Epidermal melanocyte (primary cell): ENCODE results near the gene CHRNG.

Source experiments
- DNase-seq: peaks from one replicate; pipeline ENCODE4 v3.0.0; 2011; ENCODE audit warnings: low spot score; ENCODE audit not compliant: insufficient read length

CHRNG gene

DNA sequence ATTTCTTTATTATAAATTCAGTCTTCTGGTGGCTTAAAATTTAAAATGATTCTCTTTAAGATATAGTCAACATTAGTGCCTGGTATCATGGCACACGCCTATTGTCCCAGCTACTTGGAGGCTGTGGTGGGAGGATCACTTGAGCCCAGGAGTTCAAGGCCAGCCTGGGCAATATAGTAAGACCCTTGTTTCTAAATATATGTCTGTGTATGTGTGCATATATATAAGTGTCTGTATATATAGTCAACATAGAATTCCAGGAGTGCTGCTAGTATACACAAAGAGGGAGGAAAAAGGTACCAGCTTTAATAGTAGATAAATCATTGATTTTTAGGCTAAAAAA is 35.9 kb downstream of the CHRNG start:
- no peak for DNase-seq

DNA sequence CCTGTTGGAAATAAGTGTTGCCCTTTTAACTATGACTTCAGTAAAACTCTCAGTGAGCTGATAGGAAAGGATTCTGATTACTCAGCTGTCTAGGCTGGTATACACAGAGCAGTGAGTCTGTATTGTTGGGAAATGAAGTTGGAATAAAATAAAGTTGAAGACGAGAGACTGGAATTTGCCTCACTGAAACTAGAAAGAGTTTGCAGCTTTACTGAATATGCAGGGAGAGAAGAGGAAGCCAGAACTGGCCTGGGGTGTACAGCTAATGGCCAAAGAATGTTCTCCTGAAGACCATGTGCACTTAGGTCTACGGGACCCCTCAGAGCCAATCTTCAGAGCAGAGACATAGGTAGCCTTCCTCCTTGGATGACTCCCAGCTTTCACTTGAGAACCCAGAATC is 37.5 kb downstream of the CHRNG start:
- no peak for DNase-seq

DNA sequence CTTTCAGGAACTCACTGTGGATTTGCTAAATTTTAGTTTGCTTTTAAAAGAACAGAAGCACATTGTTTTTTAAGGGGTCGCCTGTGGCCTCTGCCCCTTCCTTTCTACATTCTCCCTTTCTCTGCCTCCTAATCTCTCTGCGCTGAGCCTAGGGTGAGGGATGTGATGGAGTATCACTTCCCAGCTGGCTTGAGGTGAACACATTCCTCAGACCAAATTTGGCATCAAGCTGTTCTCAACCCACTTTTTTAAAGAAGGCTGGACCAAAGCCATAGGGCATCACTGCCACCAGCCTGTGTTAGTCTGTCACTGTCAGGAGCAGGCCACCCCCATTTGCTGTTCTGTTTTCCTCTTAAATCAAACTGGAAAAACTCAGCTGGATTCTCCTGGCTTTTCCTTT is 38.3 kb downstream of the CHRNG start:
- no peak for DNase-seq

DNA sequence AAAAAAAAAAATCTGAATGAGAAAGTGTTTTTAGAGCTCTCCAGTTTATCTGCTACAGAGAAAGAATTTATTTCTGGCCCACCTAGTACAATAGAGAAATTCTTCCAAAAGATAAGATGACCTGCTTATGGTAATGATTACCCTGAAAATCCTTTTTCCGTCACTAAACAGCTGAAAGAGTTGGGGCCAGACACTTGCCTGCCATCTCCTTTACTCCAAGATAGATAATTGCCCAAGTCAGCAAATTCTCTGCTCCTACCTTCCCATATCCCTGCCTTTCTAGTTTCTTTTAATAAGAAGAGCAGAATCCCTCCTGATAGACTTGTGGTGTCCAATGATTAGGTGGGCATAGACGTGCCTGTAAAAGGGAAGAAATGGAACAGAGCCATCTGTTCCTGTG is 39.1 kb downstream of the CHRNG start:
- DNase-seq: no peak

DNA sequence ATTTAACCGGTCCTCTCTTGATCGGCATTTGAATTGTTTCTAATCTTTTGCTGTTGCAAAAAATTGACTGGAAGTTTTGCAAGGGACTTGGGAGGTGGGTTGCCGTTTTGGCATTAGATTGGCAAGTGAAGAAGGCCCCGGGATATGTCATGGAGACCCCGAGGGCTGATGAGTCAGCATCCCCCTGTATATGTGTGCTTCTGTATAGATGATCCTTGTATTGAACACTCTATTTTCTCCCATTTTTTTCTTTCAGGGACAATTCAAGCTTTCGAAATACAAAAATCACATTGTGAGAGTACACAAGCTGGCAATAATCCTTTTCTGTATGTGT is 41.1 kb downstream of the CHRNG start:
- no peak for DNase-seq

DNA sequence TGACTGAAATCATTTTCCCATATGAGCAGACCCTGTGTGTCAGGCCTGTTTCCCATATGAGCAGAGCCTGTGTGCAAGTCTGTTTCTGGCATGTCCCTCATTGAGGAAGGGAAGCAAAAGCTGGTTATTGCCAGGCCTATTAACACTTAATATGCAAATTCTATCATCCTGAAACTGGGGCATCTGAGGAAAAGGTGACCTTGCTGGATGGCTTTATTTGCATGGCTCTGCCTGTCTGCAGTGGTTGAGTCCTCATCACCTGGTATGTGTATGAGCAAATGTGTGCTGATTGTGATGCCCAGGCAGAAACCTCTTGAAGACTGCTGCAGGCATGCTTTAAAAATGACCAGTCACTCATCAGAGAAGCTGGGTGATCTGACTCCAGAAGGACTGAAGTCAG is 42.2 kb downstream of the CHRNG start:
- DNase-seq: no peak

DNA sequence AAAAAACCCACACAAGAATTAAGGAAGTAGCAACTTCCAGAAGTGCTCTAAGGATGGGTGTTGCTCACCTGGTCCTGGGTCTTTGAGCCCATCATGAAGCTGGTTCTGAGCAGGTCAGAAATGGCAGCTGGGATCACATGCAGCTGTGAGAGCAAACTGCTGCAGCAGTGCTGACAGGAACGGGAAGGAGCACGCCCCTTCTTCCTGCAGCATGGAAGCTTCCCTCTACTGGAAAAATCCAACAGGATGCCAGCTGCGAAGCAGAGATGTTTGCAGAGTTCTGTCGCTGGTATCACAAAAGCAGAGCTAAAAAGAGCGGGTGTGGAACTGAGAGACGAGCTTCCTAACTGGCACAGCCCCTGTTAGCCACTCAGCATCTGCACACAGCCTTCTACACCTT is 44.7 kb downstream of the CHRNG start:
- DNase-seq: no peak

DNA sequence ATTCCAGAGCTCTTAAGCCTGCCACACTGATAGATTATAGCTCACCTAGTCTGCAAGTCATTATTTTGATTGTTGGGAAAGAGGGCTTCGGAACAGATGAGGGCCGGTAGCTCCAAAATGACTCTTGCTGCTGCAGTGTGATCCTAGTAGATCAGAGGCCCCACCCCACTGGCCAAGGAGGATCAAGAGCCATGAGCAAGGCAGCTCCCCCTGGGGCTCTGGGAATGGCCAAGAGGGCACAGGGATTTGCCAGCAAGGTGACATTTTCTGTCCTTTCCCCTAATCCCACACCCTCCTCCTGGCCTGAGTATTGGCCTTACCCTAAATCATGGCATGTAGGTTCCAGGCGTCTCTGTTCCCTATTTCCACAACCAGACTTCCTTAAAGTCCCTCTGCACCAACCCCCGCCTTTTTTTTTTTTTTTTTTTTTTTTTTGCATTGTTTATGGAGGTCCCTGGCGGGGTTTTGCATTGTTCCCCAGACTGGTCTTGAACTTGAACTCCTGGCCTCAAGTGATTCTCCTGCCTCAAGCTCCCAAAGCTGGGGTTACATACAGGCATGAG is 47.5 kb downstream of the CHRNG start:
- DNase-seq: no peak

DNA sequence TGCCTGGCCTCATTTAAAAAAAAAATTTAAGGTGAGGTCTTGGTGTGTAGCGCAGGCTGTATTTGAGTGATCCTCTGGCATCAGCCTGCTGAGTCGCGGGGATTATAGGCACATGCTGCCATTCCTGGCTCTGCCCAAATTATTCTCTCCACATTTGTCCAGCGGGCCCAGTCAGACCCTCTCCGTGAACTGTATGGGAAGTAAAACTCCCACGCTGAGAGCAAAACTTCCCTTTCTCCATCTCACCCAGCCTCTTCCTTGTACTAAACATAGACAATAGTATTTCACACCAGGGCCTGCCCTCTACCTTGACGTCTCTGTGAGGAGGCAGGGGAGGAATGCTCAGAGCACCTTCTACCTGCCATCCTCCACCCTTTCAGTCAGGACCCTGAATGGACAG is 48.0 kb downstream of the CHRNG start:
- no peak for DNase-seq

DNA sequence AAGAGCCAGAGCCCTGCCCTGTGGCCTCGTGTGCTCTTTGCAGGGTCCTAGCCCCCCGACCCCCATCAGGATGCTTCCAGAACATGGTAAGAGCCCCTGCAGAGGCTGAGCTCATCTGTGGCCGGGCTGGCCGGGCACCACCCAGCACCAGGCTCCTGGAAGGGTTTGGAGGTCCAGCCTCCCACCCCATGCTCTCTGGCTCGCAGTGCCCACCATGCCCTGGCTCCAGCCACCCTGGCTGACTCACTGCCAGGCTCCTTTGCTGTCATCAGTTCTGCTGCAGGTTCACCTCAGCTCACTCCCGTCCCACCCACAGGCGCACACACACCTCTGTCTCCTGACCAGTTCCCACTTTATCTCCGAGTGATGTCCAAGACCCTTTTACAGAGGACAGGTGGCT is 48.5 kb downstream of the CHRNG start:
- DNase-seq: no peak

DNA sequence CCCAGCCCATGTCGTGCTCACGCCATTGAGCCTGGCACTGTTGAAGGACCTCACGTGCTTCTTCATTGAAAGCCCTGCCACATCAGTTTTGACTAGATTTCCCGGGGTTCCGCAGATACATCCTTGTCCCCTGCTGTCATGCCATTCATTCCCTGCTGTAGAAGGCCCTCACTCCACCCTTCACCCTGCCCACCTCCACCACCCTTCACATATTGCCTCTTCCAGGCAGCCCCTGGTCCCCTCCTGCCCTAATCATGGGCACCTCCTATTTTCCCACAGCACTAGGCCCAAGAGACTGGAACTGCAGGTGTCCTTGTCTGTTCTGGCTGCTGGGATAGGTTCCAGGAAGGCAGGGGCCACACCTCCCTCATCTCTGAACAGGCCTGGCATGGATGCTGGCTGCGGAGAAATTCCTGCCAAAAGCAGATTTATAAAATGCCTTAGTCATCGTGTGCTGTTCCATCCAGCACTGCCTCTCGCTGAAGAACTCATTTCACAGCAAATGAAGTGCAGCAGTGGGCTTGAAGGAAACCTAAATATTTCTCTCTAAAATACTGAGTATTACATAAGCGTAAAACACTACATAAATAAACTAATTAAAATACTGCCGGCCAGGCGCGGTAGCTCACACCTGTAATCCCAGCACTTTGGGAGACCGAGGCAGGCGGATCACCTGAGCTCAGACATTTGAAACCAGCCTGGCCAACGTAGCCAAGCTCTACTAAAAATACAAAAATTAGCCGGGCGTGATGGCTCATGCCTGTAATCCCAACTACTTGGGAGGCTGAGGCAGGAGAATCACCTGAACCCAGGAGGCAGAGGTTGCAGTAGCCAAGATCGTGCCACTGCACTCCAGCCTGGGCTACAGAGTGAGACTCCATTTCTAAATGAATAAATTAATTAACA is 49.4 kb downstream of the CHRNG start:
- no peak for DNase-seq

DNA sequence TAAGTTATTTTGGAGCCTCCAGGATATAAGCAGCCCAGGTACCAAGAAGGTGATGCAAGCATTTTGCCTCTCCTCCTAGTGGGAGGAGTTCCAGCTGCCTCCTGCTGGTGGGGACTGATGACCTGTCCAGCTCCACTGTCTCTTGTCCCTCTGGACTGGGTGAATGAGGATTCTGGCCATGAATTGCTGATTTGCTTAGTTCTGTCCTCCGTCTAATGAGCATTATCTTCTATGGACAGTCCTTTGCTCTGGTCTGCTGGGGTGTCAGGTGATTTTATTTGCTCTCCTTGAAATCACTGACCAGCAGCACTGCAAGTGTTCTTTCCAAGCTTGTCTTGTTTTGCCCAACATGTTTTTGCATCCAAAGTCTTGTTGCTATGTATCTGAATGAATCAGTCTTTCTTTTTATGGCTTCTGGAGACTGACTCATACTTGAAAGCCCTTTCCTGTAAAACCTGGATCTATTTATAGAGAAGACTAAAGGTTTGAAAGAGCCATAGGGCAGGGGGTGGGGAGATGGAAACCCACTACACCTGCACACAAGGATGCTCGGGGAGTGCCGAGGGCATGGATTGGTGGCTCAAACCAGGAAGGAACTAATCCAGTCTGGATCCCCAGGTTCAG is 53.4 kb downstream of the CHRNG start:
- no peak for DNase-seq

DNA sequence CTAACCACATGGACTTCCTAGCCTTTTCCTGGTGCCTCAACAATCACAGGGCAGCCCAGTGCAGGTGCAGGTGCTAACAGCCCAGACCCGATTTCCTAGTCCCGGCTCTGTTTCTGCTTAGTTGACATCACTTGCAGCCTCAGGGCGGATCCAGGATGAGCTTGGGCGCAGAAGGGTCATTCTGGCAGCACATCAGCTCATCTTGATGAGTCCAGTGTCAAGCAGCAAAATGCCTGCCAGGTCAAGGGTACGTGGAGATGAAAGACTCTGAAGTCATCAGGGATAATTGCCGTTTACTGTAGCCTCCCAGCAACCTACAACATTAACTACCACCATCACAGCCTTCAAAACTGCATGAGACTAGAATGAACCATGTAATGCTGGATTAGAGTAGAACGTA is 54.5 kb downstream of the CHRNG start:
- DNase-seq: no peak
